Keratinocyte (primary cell): ENCODE data around the gene GIMD1. TPM values are rescaled to one million over a fixed set of nuclear protein-coding genes. Genes with fewer than 3 reads are reported as not detected.

Experiments
- DNase-seq: peaks from one replicate; pipeline ENCODE4 v3.0.0-alpha.2; 2011; ENCODE audit warnings: low read depth, missing footprints, low spot score
- FAIRE-seq: peaks from 2 replicates; lab custom pipeline; 2011; peaks lifted over from hg19 to GRCh38; lab: Jason Lieb, UNC
- H2AFZ ChIP-seq: 2 replicates; pipeline ENCODE4 v1.6.0; 2012; ENCODE audit warnings: low read length, control low read depth, inconsistent platforms; ENCODE audit not compliant: control insufficient read depth
- H3K27ac ChIP-seq: 2 replicates; pipeline ENCODE4 v1.5.1; 2011; ENCODE audit warnings: low read length; ENCODE audit not compliant: control insufficient read depth, insufficient read depth
- H3K27me3 ChIP-seq: 3 replicates; pipeline ENCODE4 v1.6.0; 2011; ENCODE audit warnings: low read length; ENCODE audit not compliant: control insufficient read depth, insufficient read depth; ENCODE audit errors: extremely low read depth
- H3K36me3 ChIP-seq, 2 experiments: 2 replicates in 1 of 2; 3 replicates in 1 of 2; pipeline ENCODE4 v1.5.1; 2011; ENCODE audit warnings: low read length in 2 of 2, mild to moderate bottlenecking in 1 of 2; ENCODE audit not compliant: control insufficient read depth in 2 of 2, insufficient read depth in 2 of 2; ENCODE audit errors: extremely low read depth in 1 of 2
- H3K4me1 ChIP-seq: 3 replicates; pipeline ENCODE4 v1.5.1; 2011; ENCODE audit warnings: low read length; ENCODE audit not compliant: control insufficient read depth, insufficient read depth; ENCODE audit errors: extremely low read depth
- H3K4me2 ChIP-seq: 3 replicates; pipeline ENCODE4 v1.6.0; 2011; ENCODE audit warnings: low read depth, low read length; ENCODE audit not compliant: control insufficient read depth, insufficient read depth; ENCODE audit errors: extremely low read depth
- H3K4me3 ChIP-seq, 3 experiments: fragments of 200-600 bp in 1 of 3; sonication (generic) in 1 of 3; 2 replicates in 2 of 3; 3 replicates in 1 of 3; pipeline ENCODE4 v1.5.1; 2011 to 2016; ENCODE audit warnings: low read length in 3 of 3, mild to moderate bottlenecking in 3 of 3, control low read depth in 2 of 3, inconsistent platforms in 1 of 3, low read depth in 1 of 3, mixed read lengths in 1 of 3, mixed run types in 1 of 3, moderate library complexity in 1 of 3; ENCODE audit not compliant: control insufficient read depth in 2 of 3, insufficient read depth in 2 of 3; ENCODE audit errors: extremely low read depth in 1 of 3
- H3K79me2 ChIP-seq: 2 replicates; pipeline ENCODE4 v1.6.0; 2012; ENCODE audit warnings: low read length; ENCODE audit not compliant: control insufficient read depth, insufficient read depth
- H3K9ac ChIP-seq: 3 replicates; pipeline ENCODE4 v1.6.0; 2011; ENCODE audit warnings: low read length; ENCODE audit not compliant: control insufficient read depth, insufficient read depth; ENCODE audit errors: extremely low read depth
- H3K9me1 ChIP-seq: 3 replicates; pipeline ENCODE4 v1.6.0; 2011; ENCODE audit warnings: low read length; ENCODE audit not compliant: control insufficient read depth, insufficient read depth; ENCODE audit errors: extremely low read depth
- H3K9me3 ChIP-seq: 2 replicates; pipeline ENCODE4 v1.5.1; 2012; ENCODE audit warnings: low read depth, low read length; ENCODE audit not compliant: control insufficient read depth
- H4K20me1 ChIP-seq: 3 replicates; pipeline ENCODE4 v1.6.0; 2011; ENCODE audit warnings: low read length; ENCODE audit not compliant: control insufficient read depth, insufficient read depth; ENCODE audit errors: extremely low read depth
- CTCF ChIP-seq, 3 experiments: IDR thresholded peaks in 1 of 3; conservative IDR thresholded peaks in 1 of 3; optimal IDR thresholded peaks in 1 of 3; 2 replicates in 2 of 3; 3 replicates in 1 of 3; pipeline versions ENCODE3 to v1.5.1; 2011; ENCODE audit warnings: low read length in 3 of 3, mild to moderate bottlenecking in 3 of 3, moderate library complexity in 2 of 3, control low read depth in 1 of 3, inconsistent platforms in 1 of 3; ENCODE audit not compliant: insufficient read depth in 2 of 3; ENCODE audit errors: extremely low read depth in 1 of 3
- EZH2 ChIP-seq: IDR thresholded peaks from one replicate; pipeline ENCODE4 v1.6.1; 2012; ENCODE audit warnings: inconsistent platforms, mild to moderate bottlenecking, low read length, moderate library complexity
- dilution Hi-C: fragments of 300-500 bp; cut with MboI; formaldehyde crosslinking; loops from one replicate; pipeline ENCODE4 v1.7.0; 2020; ENCODE audit warnings: low sequenced_read_pairs; ENCODE audit not compliant: extremely low pct_ligation_motif_present
- polyA plus RNA-seq, 5 experiments: library from polyadenylated mRNA; depleted of rRNA in 3 of 5; stranded (reverse) in 3 of 5; stranded (forward) in 1 of 5; unstranded in 1 of 5; fragments of >200 nt; gene quantifications; 1 replicate in 1 of 5; 2 replicates in 3 of 5; 3 replicates in 1 of 5; pipeline versions ENCODE4 v1.2.1 to v1.2.3, GENCODE V29; 2011 to 2012; ENCODE audit warnings: missing spikeins in 2 of 5, low read depth in 1 of 5, low replicate concordance in 1 of 5

The GIMD1 gene
- polyA plus RNA-seq, 1 donor (not counting 4 experiments of a cell fraction or from before 2014, with no cell fraction given) = not detected

- FAIRE-seq (peak; percentile 79), DNase-seq (peak; percentile 55)
- Histone ChIP-seq H3K36me3 (no peaks in the 10 kb centered on the region), H2AFZ (peak within 1 kb of the TSS; percentile 77), H3K4me3 (peak within 1 kb of the TSS; percentile 75 to 95 (median 80)), H3K4me2 (peak within 1 kb of the TSS; percentile 97), H4K20me1 (no peaks in the 10 kb centered on the region), H3K9ac (peak within 1 kb of the TSS; percentile 96), H3K9me3 (no peaks in the 10 kb centered on the region), H3K27ac (peak within 1 kb of the TSS; percentile 93), H3K4me1 (peaks cover 15% of the 10 kb centered on the region), H3K9me1 (no peaks in the 10 kb centered on the region), H3K79me2 (peaks cover 63% of the 10 kb centered on the region), H3K27me3 (no peaks in the 10 kb centered on the region)
- dilution Hi-C loops = no loop called here
- TF ChIP-seq EZH2 (no peak), CTCF (optimal IDR thresholded peaks at IDR 0.05 in 1 of 3, IDR thresholded peaks at IDR 0.05 in 1 of 3, conservative IDR thresholded peaks at IDR 0.05 in 1 of 3; ENCODE audit: extremely low read depth in 1 of 3, insufficient read depth in 2 of 3, low read length in 3 of 3) (no peak)
Observed at GRCh38 chr4:106315968-106316772, 52.4 kb downstream of the GIMD1 start, which contains the start of the genes AIMP1 and TBCK. Gene AIMP1 (plus strand): TSS chr4:106316550. CDS start chr4:106325010, 8,460 bp downstream. Gene TBCK (minus strand): TSS chr4:106316209. CDS start chr4:106308960, 7,249 bp downstream.

GRCh38 chr4:106315476-106315967, 53.1 kb downstream of the GIMD1 start:
- Histone ChIP-seq H3K79me2 (peaks cover 62% of the 10 kb centered on the region), H3K9me1 (no peaks in the 10 kb centered on the region), H3K4me1 (peaks cover 15% of the 10 kb centered on the region), H3K4me3 (peak overlapping the region; percentile 75 to 95 (median 80)), H3K36me3 (no peaks in the 10 kb centered on the region), H3K9ac (peak overlapping the region; percentile 96), H3K27me3 (no peaks in the 10 kb centered on the region), H4K20me1 (no peaks in the 10 kb centered on the region), H3K9me3 (no peaks in the 10 kb centered on the region), H3K27ac (peak overlapping the region; percentile 93), H2AFZ (peak overlapping the region; percentile 77), H3K4me2 (peak overlapping the region; percentile 97)
- peak; percentile 45 for DNase-seq
- TF ChIP-seq CTCF (optimal IDR thresholded peaks at IDR 0.05 in 1 of 3, IDR thresholded peaks at IDR 0.05 in 1 of 3, conservative IDR thresholded peaks at IDR 0.05 in 1 of 3; ENCODE audit: extremely low read depth in 1 of 3, insufficient read depth in 2 of 3, low read length in 3 of 3) = no peak
- TF ChIP-seq EZH2 = no peak
- dilution Hi-C loops = no loop called here
- FAIRE-seq = peak; percentile 93
